Keratinocyte (primary cell): ENCODE measurements around the gene LTB4R. TPM values are rescaled to one million over a fixed set of nuclear protein-coding genes. Genes with fewer than 3 reads are reported as not detected.

Source experiments
- DNase-seq: peaks from one replicate; pipeline ENCODE4 v3.0.0-alpha.2; 2011; ENCODE audit warnings: low read depth, missing footprints, low spot score
- FAIRE-seq: peaks from 2 replicates; lab custom pipeline; 2011; peaks lifted over from hg19 to GRCh38; lab: Jason Lieb, UNC
- H2AFZ ChIP-seq: 2 replicates; pipeline ENCODE4 v1.6.0; 2012; ENCODE audit warnings: low read length, control low read depth, inconsistent platforms; ENCODE audit not compliant: control insufficient read depth
- H3K27ac ChIP-seq: 2 replicates; pipeline ENCODE4 v1.5.1; 2011; ENCODE audit warnings: low read length; ENCODE audit not compliant: control insufficient read depth, insufficient read depth
- H3K27me3 ChIP-seq: 3 replicates; pipeline ENCODE4 v1.6.0; 2011; ENCODE audit warnings: low read length; ENCODE audit not compliant: control insufficient read depth, insufficient read depth; ENCODE audit errors: extremely low read depth
- H3K36me3 ChIP-seq, 2 experiments: 2 replicates in 1 of 2; 3 replicates in 1 of 2; pipeline ENCODE4 v1.5.1; 2011; ENCODE audit warnings: low read length in 2 of 2, mild to moderate bottlenecking in 1 of 2; ENCODE audit not compliant: control insufficient read depth in 2 of 2, insufficient read depth in 2 of 2; ENCODE audit errors: extremely low read depth in 1 of 2
- H3K4me1 ChIP-seq: 3 replicates; pipeline ENCODE4 v1.5.1; 2011; ENCODE audit warnings: low read length; ENCODE audit not compliant: control insufficient read depth, insufficient read depth; ENCODE audit errors: extremely low read depth
- H3K4me2 ChIP-seq: 3 replicates; pipeline ENCODE4 v1.6.0; 2011; ENCODE audit warnings: low read depth, low read length; ENCODE audit not compliant: control insufficient read depth, insufficient read depth; ENCODE audit errors: extremely low read depth
- H3K4me3 ChIP-seq, 3 experiments: fragments of 200-600 bp in 1 of 3; sonication (generic) in 1 of 3; 2 replicates in 2 of 3; 3 replicates in 1 of 3; pipeline ENCODE4 v1.5.1; 2011 to 2016; ENCODE audit warnings: low read length in 3 of 3, mild to moderate bottlenecking in 3 of 3, control low read depth in 2 of 3, inconsistent platforms in 1 of 3, low read depth in 1 of 3, mixed read lengths in 1 of 3, mixed run types in 1 of 3, moderate library complexity in 1 of 3; ENCODE audit not compliant: control insufficient read depth in 2 of 3, insufficient read depth in 2 of 3; ENCODE audit errors: extremely low read depth in 1 of 3
- H3K79me2 ChIP-seq: 2 replicates; pipeline ENCODE4 v1.6.0; 2012; ENCODE audit warnings: low read length; ENCODE audit not compliant: control insufficient read depth, insufficient read depth
- H3K9ac ChIP-seq: 3 replicates; pipeline ENCODE4 v1.6.0; 2011; ENCODE audit warnings: low read length; ENCODE audit not compliant: control insufficient read depth, insufficient read depth; ENCODE audit errors: extremely low read depth
- H3K9me1 ChIP-seq: 3 replicates; pipeline ENCODE4 v1.6.0; 2011; ENCODE audit warnings: low read length; ENCODE audit not compliant: control insufficient read depth, insufficient read depth; ENCODE audit errors: extremely low read depth
- H3K9me3 ChIP-seq: 2 replicates; pipeline ENCODE4 v1.5.1; 2012; ENCODE audit warnings: low read depth, low read length; ENCODE audit not compliant: control insufficient read depth
- H4K20me1 ChIP-seq: 3 replicates; pipeline ENCODE4 v1.6.0; 2011; ENCODE audit warnings: low read length; ENCODE audit not compliant: control insufficient read depth, insufficient read depth; ENCODE audit errors: extremely low read depth
- CTCF ChIP-seq, 3 experiments: IDR thresholded peaks in 1 of 3; conservative IDR thresholded peaks in 1 of 3; optimal IDR thresholded peaks in 1 of 3; 2 replicates in 2 of 3; 3 replicates in 1 of 3; pipeline versions ENCODE3 to v1.5.1; 2011; ENCODE audit warnings: low read length in 3 of 3, mild to moderate bottlenecking in 3 of 3, moderate library complexity in 2 of 3, control low read depth in 1 of 3, inconsistent platforms in 1 of 3; ENCODE audit not compliant: insufficient read depth in 2 of 3; ENCODE audit errors: extremely low read depth in 1 of 3
- EZH2 ChIP-seq: IDR thresholded peaks from one replicate; pipeline ENCODE4 v1.6.1; 2012; ENCODE audit warnings: inconsistent platforms, mild to moderate bottlenecking, low read length, moderate library complexity
- dilution Hi-C: fragments of 300-500 bp; cut with MboI; formaldehyde crosslinking; loops from one replicate; pipeline ENCODE4 v1.7.0; 2020; ENCODE audit warnings: low sequenced_read_pairs; ENCODE audit not compliant: extremely low pct_ligation_motif_present
- polyA plus RNA-seq, 5 experiments: library from polyadenylated mRNA; depleted of rRNA in 3 of 5; stranded (reverse) in 3 of 5; stranded (forward) in 1 of 5; unstranded in 1 of 5; fragments of >200 nt; gene quantifications; 1 replicate in 1 of 5; 2 replicates in 3 of 5; 3 replicates in 1 of 5; pipeline versions ENCODE4 v1.2.1 to v1.2.3, GENCODE V29; 2011 to 2012; ENCODE audit warnings: missing spikeins in 2 of 5, low read depth in 1 of 5, low replicate concordance in 1 of 5

LTB4R gene
- polyA plus RNA-seq, 1 donor (not counting 4 experiments of a cell fraction or from before 2014, with no cell fraction given), result 14.6 TPM

- TF ChIP-seq EZH2 (no peak), CTCF (optimal IDR thresholded peaks at IDR 0.05 in 1 of 3, IDR thresholded peaks at IDR 0.05 in 1 of 3, conservative IDR thresholded peaks at IDR 0.05 in 1 of 3; ENCODE audit: extremely low read depth in 1 of 3, insufficient read depth in 2 of 3, low read length in 3 of 3) (no peak)
- Histone ChIP-seq H3K27me3 (no peaks in the 10 kb centered on the region), H3K27ac (no peak overlapping the region), H4K20me1 (no peaks in the 10 kb centered on the region), H3K79me2 (peaks cover 7% of the 10 kb centered on the region), H3K9ac (no peak overlapping the region), H3K9me1 (no peaks in the 10 kb centered on the region), H2AFZ (no peak overlapping the region), H3K4me3 (no peak overlapping the region), H3K4me2 (no peak overlapping the region), H3K36me3 (peaks cover 39 to 47% of the 10 kb centered on the region in 2 experiments), H3K9me3 (no peaks in the 10 kb centered on the region), H3K4me1 (peaks cover 13% of the 10 kb centered on the region)
- FAIRE-seq (no peak), DNase-seq (no peak)
- dilution Hi-C loops, result no loop called here
Observed at GRCh38 chr14:24292118-24292807, 19.0 kb upstream of the LTB4R start.

- H3K9me1 ChIP-seq, result no peaks in the 10 kb centered on the region
- H3K79me2 ChIP-seq, result peaks cover 12% of the 10 kb centered on the region
- no peak overlapping the region for H3K4me2 ChIP-seq
- TF ChIP-seq CTCF (optimal IDR thresholded peaks at IDR 0.05 in 1 of 3, IDR thresholded peaks at IDR 0.05 in 1 of 3, conservative IDR thresholded peaks at IDR 0.05 in 1 of 3; ENCODE audit: extremely low read depth in 1 of 3, insufficient read depth in 2 of 3, low read length in 3 of 3) (no peak), EZH2 (no peak)
- no peak overlapping the region for H3K9ac ChIP-seq
- H3K27me3 ChIP-seq, result no peaks in the 10 kb centered on the region
- DNase-seq (no peak), FAIRE-seq (no peak)
- no peaks in the 10 kb centered on the region for H4K20me1 ChIP-seq
- peaks cover 25% of the 10 kb centered on the region for H3K4me1 ChIP-seq
- dilution Hi-C loops, result no loop called here
- H3K27ac ChIP-seq, result no peak overlapping the region
- no peak overlapping the region for H2AFZ ChIP-seq
- no peak overlapping the region for H3K4me3 ChIP-seq
- no peaks in the 10 kb centered on the region for H3K9me3 ChIP-seq
- H3K36me3 ChIP-seq, result peaks cover 39 to 49% of the 10 kb centered on the region in 2 experiments
Observed at GRCh38 chr14:24293525-24293924, 17.8 kb upstream of the LTB4R start.
